HepG2 (cell line): ENCODE data around the gene VEGFA. TPM values are rescaled to one million over a fixed set of nuclear protein-coding genes. Genes with fewer than 3 reads are reported as not detected.
A peak's percentile ranks its signal among the peaks of the same experiment; 100 is the strongest.

Source experiments
- CBX5 ChIP-seq: sonication (generic); formaldehyde crosslinking; IDR thresholded peaks from 2 replicates; pipeline ENCODE4 v1.4.0; 2020; ENCODE audit warnings: missing genetic modification reagents, borderline replicate concordance
- CREB1 ChIP-seq, 2 experiments: fragments of 450-650 bp in 1 of 2; IDR thresholded peaks; 2 replicates each; pipeline ENCODE4 v1.6.1; 2016 to 2017; ENCODE audit warnings: control low read depth in 1 of 2, mild to moderate bottlenecking in 1 of 2, missing compliant biosample characterization in 1 of 2, missing genetic modification characterization in 1 of 2
- E2F5 ChIP-seq: sonication (generic); formaldehyde crosslinking; conservative IDR thresholded peaks from 2 replicates; pipeline ENCODE4 v1.4.0; 2020; ENCODE audit warnings: missing genetic modification reagents
- ETV5 ChIP-seq: IDR thresholded peaks from 2 replicates; pipeline ENCODE4 v1.6.1; 2018; ENCODE audit warnings: missing biosample characterization, missing genetic modification reagents, inconsistent platforms, borderline replicate concordance
- FOXA3 ChIP-seq: IDR thresholded peaks from 2 replicates; pipeline ENCODE4 v1.6.1; 2016; ENCODE audit warnings: missing genetic modification reagents, missing compliant biosample characterization
- GTF3A ChIP-seq: sonication (generic); formaldehyde crosslinking; conservative IDR thresholded peaks from 2 replicates; pipeline ENCODE4 v1.4.0; 2020; ENCODE audit warnings: mild to moderate bottlenecking, missing genetic modification reagents
- HOMEZ ChIP-seq: IDR thresholded peaks from 2 replicates; pipeline ENCODE4 v1.6.1; 2016; ENCODE audit warnings: low read depth
- ZFP91 ChIP-seq: sonication (generic); formaldehyde crosslinking; IDR thresholded peaks from 2 replicates; pipeline ENCODE4 v1.9.0; 2022; ENCODE audit warnings: missing genetic modification reagents, mild to moderate bottlenecking, borderline replicate concordance
- ZHX2 ChIP-seq, 2 experiments: sonication (generic) in 1 of 2; formaldehyde crosslinking in 1 of 2; IDR thresholded peaks; 2 replicates each; pipeline versions ENCODE4 v1.6.1 to v1.9.0; 2014 to 2022; ENCODE audit warnings: antibody characterized with exemption in 1 of 2, borderline replicate concordance in 1 of 2, inconsistent platforms in 1 of 2, low read depth in 1 of 2, missing genetic modification reagents in 1 of 2
- ZNF609 ChIP-seq: sonication (generic); formaldehyde crosslinking; IDR thresholded peaks from 2 replicates; pipeline ENCODE4 v1.4.0; 2020; ENCODE audit warnings: mild to moderate bottlenecking, missing genetic modification reagents, borderline replicate concordance
- polyA plus RNA-seq, 8 experiments: library from polyadenylated mRNA; depleted of rRNA in 3 of 8; stranded (reverse) in 7 of 8; unstranded in 1 of 8; fragments of >200 nt; fragmentation: Illumina TruSeq in 4 of 8; extraction: Trizol in 4 of 8; gene quantifications; 2 replicates each; pipeline versions ENCODE4 v1.2.1 to v1.2.3, GENCODE V29; 2011 to 2016; ENCODE audit warnings: low read depth in 4 of 8, missing spikeins in 1 of 8, mixed read lengths in 1 of 8; ENCODE audit not compliant: insufficient read depth in 1 of 8
- total RNA-seq, 5 experiments: library from RNA; depleted of rRNA; stranded (reverse); fragments of >200 nt; fragmentation: Illumina TruSeq; extraction: Trizol; gene quantifications; 2 replicates each; pipeline ENCODE4 v1.2.3, GENCODE V29; 2016; ENCODE audit warnings: low read depth in 1 of 5

The VEGFA gene
- total and polyA plus RNA-seq, 2 of the 13 experiments (the other 11 are each of a cell fraction or from before 2014, with no cell fraction given) = 68.1 to 629 TPM

- peak; percentile 85 for TF ChIP-seq ZNF609
- TF ChIP-seq HOMEZ (CRISPR knock-in tag) = peak; percentile 26; the same call in 1 of the 2 replicates
- TF ChIP-seq CBX5 (CRISPR knock-in tag) = peak; percentile 9; the same call in 1 of the 2 replicates
- peak; percentile 80 for TF ChIP-seq CREB1 (IDR thresholded peaks at IDR 0.05)
- TF ChIP-seq CREB1 (CRISPR knock-in tag; IDR thresholded peaks at IDR 0.05) = no peak
- TF ChIP-seq E2F5 (CRISPR knock-in tag) = no peak
- TF ChIP-seq FOXA3 (CRISPR knock-in tag) = peak; percentile 64
- 0 out of 2 replicates have a peak, but pooled peaks have one; percentile 61 for TF ChIP-seq GTF3A (CRISPR knock-in tag)
- peak; percentile 59; the same call in 1 of the 2 replicates for TF ChIP-seq ZFP91 (CRISPR knock-in tag)
- peak; percentile 39; the same call in 1 of the 2 replicates for TF ChIP-seq ZHX2 (IDR thresholded peaks at IDR 0.05; ENCODE audit: low read depth)
- no peak for TF ChIP-seq ZHX2 (CRISPR knock-in tag; IDR thresholded peaks at IDR 0.05; ENCODE audit: borderline replicate concordance)
- peak; percentile 83; the same call in 1 of the 2 replicates for TF ChIP-seq ETV5 (CRISPR knock-in tag)
Measured at GRCh38 chr6:43798688-43799444, 28.9 kb downstream of the VEGFA start (continued).
